Adrenal gland (tissue), 12 donors: Measurements from ENCODE around the gene CAMK1D. TPM values are rescaled to one million over a fixed set of nuclear protein-coding genes. Genes with fewer than 3 reads are reported as not detected.

Source experiments
- DNase-seq, 7 donors: peaks; one replicate each; pipeline ENCODE4 v3.0.0-alpha.2; 2019 to 2020
- H3K27ac ChIP-seq, 5 donors: fragments of 200-600 bp; sonication (generic) in 4 of 5; 1 replicate in 3 of 5; 2 replicates in 2 of 5; pipeline versions ENCODE4 v1.5.1 to v1.8.0; 2016 to 2020; ENCODE audit warnings: mild to moderate bottlenecking in 1 of 5
- H3K27me3 ChIP-seq: fragments of 200-600 bp; 2 replicates; pipeline ENCODE4 v1.8.0; 2021
- H3K36me3 ChIP-seq, 2 donors: fragments of 200-600 bp; replicated peaks in 1 of 2; 1 replicate in 1 of 2; 2 replicates in 1 of 2; pipeline versions ENCODE4 v1.5.1 to v1.8.0; 2018 to 2022
- H3K4me1 ChIP-seq, 2 donors: fragments of 200-600 bp; replicated peaks in 1 of 2; 1 replicate in 1 of 2; 2 replicates in 1 of 2; pipeline versions ENCODE4 v1.5.1 to v1.8.0; 2018 to 2021
- H3K4me3 ChIP-seq, 4 donors: fragments of 200-600 bp; sonication (generic) in 3 of 4; one replicate each; pipeline ENCODE4 v1.5.1; 2016 to 2018
- H3K9me3 ChIP-seq, 3 donors: fragments of 200-600 bp; sonication (generic) in 1 of 3; replicated peaks in 1 of 3; 1 replicate in 2 of 3; 2 replicates in 1 of 3; pipeline versions ENCODE4 v1.5.1 to v1.8.0; 2016 to 2021
- CTCF ChIP-seq, 6 experiments: fragments of 450-650 bp in 4 of 6; fragments of 200-600 bp in 2 of 6; sonication (generic) in 1 of 6; IDR thresholded peaks; 1 replicate in 5 of 6; 2 replicates in 1 of 6; pipeline versions ENCODE4 v1.5.1 to v1.8.0; 2016 to 2021; ENCODE audit warnings: antibody characterized with exemption in 6 of 6, mild to moderate bottlenecking in 2 of 6, moderate library complexity in 1 of 6
- POLR2A ChIP-seq, 2 donors: fragments of 450-650 bp; IDR thresholded peaks; one replicate each; pipeline ENCODE4 v1.6.1; 2017; ENCODE audit warnings: antibody characterized with exemption in 2 of 2, mild to moderate bottlenecking in 2 of 2, moderate library complexity in 1 of 2
- WGBS, 4 donors: extraction: QIAGEN DNeasy Blood & Tissue Kit in 2 of 4; methylation state at CpG; one replicate each; pipeline versions ENCODE4 v1.1.5 to v1.1.7; 2013 to 2017; 5-methylcytosine and 5-hydroxymethylcytosine counted together
- intact Hi-C, 2 donors: fragments of 100-400 bp; cut with DNase I; formaldehyde crosslinking; loops; one replicate each; pipeline versions ENCODE4 v1.14.1 to v1.15.0; 2022 to 2023
- polyA plus RNA-seq, 3 donors: library from polyadenylated mRNA; stranded (reverse); fragments of 200-250 nt in 2 of 3; fragments of 350-450 nt in 1 of 3; fragmentation: Illumina TruSeq in 1 of 3; extraction: RNeasy Lipid Tissue Mini Kit (QIAGEN cat#74804) in 1 of 3; gene quantifications; one replicate each; pipeline ENCODE4 v1.2.3, GENCODE V29; 2013 to 2014
- total RNA-seq, 9 donors: library from RNA; depleted of rRNA in 4 of 9; stranded (reverse); fragments of >200 nt in 4 of 9; fragments of 120-200 nt in 1 of 9; fragmentation: NEBNext Ultra II Directional in 1 of 9; extraction: Animal tissue kit (Norgen Biotek cat#: 25700) in 1 of 9; gene quantifications; one replicate each; pipeline versions ENCODE4 v1.1.0 to v1.2.4, GENCODE V29; 2013 to 2023
- donor health status: healthy with polysubstance abuse.
- donor health status: Bipolar disorder and iron deficiency.
- donor health status: DM: yes; HTN: yes; CAD: no.
- donor health status: DM: no; HTN: no; CAD: no.
- donor health status: DM: no; HTN: no; CAD: no.
- donor health status: DM: yes; HTN: yes; CAD: no.

CAMK1D gene
- total and polyA plus RNA-seq, 12 donors: 2.3 to 9.4 (median 6.5) TPM

- Histone ChIP-seq H3K4me1 (no peaks in the 10 kb centered on the region), H3K4me3 (no peak overlapping the region), H3K9me3 (no peaks in the 10 kb centered on the region), H3K27me3 (no peaks in the 10 kb centered on the region), H3K27ac (no peak overlapping the region), H3K36me3 (no peaks in the 10 kb centered on the region)
- WGBS, 4 donors: 91 to 93% (median 92%) methylated on average over 11 of the region's 11 CpGs
- intact Hi-C loops: loop anchor here (5.0 kb wide), 2 partner anchors 392 to 397 kb away; no protein-coding TSS in a partner anchor
- no peak for TF ChIP-seq POLR2A (IDR thresholded peaks at IDR 0.05)
- no peak for TF ChIP-seq CTCF (IDR thresholded peaks at IDR 0.05)
- DNase-seq: peak in 1 of 7 donors; percentile 39
Measured at GRCh38 chr10:12659706-12660105, 310.4 kb downstream of the CAMK1D start.

GRCh38 chr10:12660812-12661211 is 311.5 kb downstream of the CAMK1D start:
- intact Hi-C loops: no loop called here
- no peak for DNase-seq
- Histone ChIP-seq H3K4me1 (no peaks in the 10 kb centered on the region), H3K27ac (no peak overlapping the region), H3K9me3 (no peaks in the 10 kb centered on the region), H3K27me3 (no peaks in the 10 kb centered on the region), H3K4me3 (no peak overlapping the region), H3K36me3 (no peaks in the 10 kb centered on the region)
- WGBS, 4 donors: 88 to 94% (median 91%) methylated on average over 3 of the region's 3 CpGs
- TF ChIP-seq CTCF (IDR thresholded peaks at IDR 0.05): no peak
- TF ChIP-seq POLR2A (IDR thresholded peaks at IDR 0.05): no peak

DNA sequence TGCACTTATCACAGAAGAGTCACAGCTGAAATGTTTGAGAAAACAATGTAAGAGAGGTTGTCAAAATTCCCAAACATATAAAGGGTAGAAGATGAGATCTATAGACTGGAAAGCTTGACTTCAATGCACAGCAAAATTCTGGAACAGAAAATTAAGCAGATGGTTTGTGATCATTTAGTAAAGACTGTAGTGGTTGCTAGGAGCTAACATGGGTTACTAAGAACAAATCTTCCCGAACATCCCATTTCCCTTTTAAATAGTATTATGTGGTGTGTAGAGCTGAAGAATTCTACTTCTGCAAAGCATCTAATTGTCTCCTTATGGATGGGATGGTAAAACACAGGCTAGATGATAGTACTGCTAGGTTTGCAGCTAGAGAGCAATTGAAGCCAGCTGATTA is 312.3 kb downstream of the CAMK1D start:
- Histone ChIP-seq H3K4me3 (no peak overlapping the region), H3K27me3 (no peaks in the 10 kb centered on the region), H3K4me1 (no peaks in the 10 kb centered on the region), H3K9me3 (no peaks in the 10 kb centered on the region), H3K27ac (no peak overlapping the region), H3K36me3 (no peaks in the 10 kb centered on the region)
- intact Hi-C loops: no loop called here
- no peak for DNase-seq
- 64 to 84% (median 70%) methylated on average over 1 of the region's 1 CpG for WGBS, 4 donors
- TF ChIP-seq CTCF (IDR thresholded peaks at IDR 0.05) (no peak), POLR2A (IDR thresholded peaks at IDR 0.05) (no peak)

DNA sequence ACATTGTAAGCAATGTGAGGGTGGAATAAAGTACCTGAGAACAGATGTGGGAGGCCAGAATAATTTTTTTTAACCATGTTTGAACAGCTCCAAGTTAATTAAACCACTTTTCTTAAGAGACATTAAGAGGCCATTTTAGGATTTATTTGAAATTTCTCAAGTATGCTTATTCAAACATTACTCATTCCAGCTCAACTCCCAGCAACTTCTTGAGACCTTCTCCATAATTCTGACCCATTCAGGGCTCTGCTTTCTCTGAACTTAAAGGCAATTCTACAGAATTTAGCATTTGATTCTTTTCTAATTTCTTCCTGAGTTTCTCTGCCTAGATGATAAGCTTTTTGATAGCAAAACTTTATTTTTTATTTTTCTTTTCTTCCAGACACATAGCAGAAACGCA is 314.5 kb downstream of the CAMK1D start:
- no peak for DNase-seq

More for the DNA sequence above, 314.5 kb downstream of the CAMK1D start:
- no peaks in the 10 kb centered on the region for H3K27me3 ChIP-seq
- TF ChIP-seq CTCF (IDR thresholded peaks at IDR 0.05) (no peak), POLR2A (IDR thresholded peaks at IDR 0.05) (no peak)
- 77 to 90% (median 84%) methylated on average over 1 of the region's 1 CpG for WGBS, 4 donors
- H3K9me3 ChIP-seq: no peaks in the 10 kb centered on the region
- intact Hi-C loops: no loop called here
- H3K4me1 ChIP-seq: no peaks in the 10 kb centered on the region
- no peak overlapping the region for H3K27ac ChIP-seq
- no peaks in the 10 kb centered on the region for H3K36me3 ChIP-seq
- no peak overlapping the region for H3K4me3 ChIP-seq
